ENCODE measurements around the gene MXRA8. TPM values are rescaled to one million over a fixed set of nuclear protein-coding genes. Genes with fewer than 3 reads are reported as not detected.

Gene MXRA8
- total RNA-seq, 2 donors from 2014 or later: 28.3 to 29.2 TPM

GRCh38 chr1:1303736-1304135 lies 54.6 kb downstream of the MXRA8 start:
- Mint-ChIP-seq H3K9me3 (no peaks in the 10 kb centered on the region), H3K27me3 (ENCODE audit: insufficient read depth) (no peaks in the 10 kb centered on the region), H3K27ac (no peak overlapping the region), H3K4me3 (no peak overlapping the region), H3K36me3 (ENCODE audit: low read depth) (no peaks in the 10 kb centered on the region), H3K4me1 (peaks cover 15% of the 10 kb centered on the region)
- H3K36me3 ChIP-seq (ENCODE audit: control insufficient read depth, insufficient read depth, low read length): no peaks in the 10 kb centered on the region
- peak overlapping the region; percentile 76 for H3K27ac ChIP-seq (ENCODE audit: low read depth, low read length)
- H3K9me3 ChIP-seq (ENCODE audit: control insufficient read depth, low read length): no peaks in the 10 kb centered on the region
- H3K27me3 ChIP-seq (ENCODE audit: control insufficient read depth, insufficient read depth, low read length, poor library complexity, severe bottlenecking): no peaks in the 10 kb centered on the region
- 93% methylated on average over 13 of the region's 13 CpGs; no CpG with 5 or more reads in 1 of the 2 experiments for WGBS, 2 experiments (ENCODE audit: insufficient coverage in 1 of 2, insufficient read length in 1 of 2)
- H3K4me3 ChIP-seq (ENCODE audit: low read length): no peak overlapping the region
- TF ChIP-seq, protein P1, sequence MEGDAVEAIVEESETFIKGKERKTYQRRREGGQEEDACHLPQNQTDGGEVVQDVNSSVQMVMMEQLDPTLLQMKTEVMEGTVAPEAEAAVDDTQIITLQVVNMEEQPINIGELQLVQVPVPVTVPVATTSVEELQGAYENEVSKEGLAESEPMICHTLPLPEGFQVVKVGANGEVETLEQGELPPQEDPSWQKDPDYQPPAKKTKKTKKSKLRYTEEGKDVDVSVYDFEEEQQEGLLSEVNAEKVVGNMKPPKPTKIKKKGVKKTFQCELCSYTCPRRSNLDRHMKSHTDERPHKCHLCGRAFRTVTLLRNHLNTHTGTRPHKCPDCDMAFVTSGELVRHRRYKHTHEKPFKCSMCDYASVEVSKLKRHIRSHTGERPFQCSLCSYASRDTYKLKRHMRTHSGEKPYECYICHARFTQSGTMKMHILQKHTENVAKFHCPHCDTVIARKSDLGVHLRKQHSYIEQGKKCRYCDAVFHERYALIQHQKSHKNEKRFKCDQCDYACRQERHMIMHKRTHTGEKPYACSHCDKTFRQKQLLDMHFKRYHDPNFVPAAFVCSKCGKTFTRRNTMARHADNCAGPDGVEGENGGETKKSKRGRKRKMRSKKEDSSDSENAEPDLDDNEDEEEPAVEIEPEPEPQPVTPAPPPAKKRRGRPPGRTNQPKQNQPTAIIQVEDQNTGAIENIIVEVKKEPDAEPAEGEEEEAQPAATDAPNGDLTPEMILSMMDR (conservative IDR thresholded peaks at IDR 0.05): no peak
- DNase-seq: no peak
- H3K9ac ChIP-seq (ENCODE audit: extremely low read depth, low read length, poor library complexity, severe bottlenecking): no peak overlapping the region
- peaks cover 20% of the 10 kb centered on the region for H3K4me1 ChIP-seq (ENCODE audit: control insufficient read depth, insufficient read depth, low read length)

GRCh38 chr1:1302951-1303509 lies 55.3 kb downstream of the MXRA8 start:
- Mint-ChIP-seq H3K9me3 (no peaks in the 10 kb centered on the region), H3K4me1 (peaks cover 15% of the 10 kb centered on the region), H3K4me3 (no peak overlapping the region), H3K27ac (no peak overlapping the region), H3K27me3 (ENCODE audit: insufficient read depth) (no peaks in the 10 kb centered on the region), H3K36me3 (ENCODE audit: low read depth) (no peaks in the 10 kb centered on the region)
- Histone ChIP-seq H3K36me3 (ENCODE audit: control insufficient read depth, insufficient read depth, low read length) (no peaks in the 10 kb centered on the region), H3K27ac (ENCODE audit: low read depth, low read length) (no peak overlapping the region), H3K9me3 (ENCODE audit: control insufficient read depth, low read length) (no peaks in the 10 kb centered on the region), H3K9ac (ENCODE audit: extremely low read depth, low read length, poor library complexity, severe bottlenecking) (no peak overlapping the region), H3K27me3 (ENCODE audit: control insufficient read depth, insufficient read depth, low read length, poor library complexity, severe bottlenecking) (no peaks in the 10 kb centered on the region), H3K4me3 (ENCODE audit: low read length) (no peak overlapping the region), H3K4me1 (ENCODE audit: control insufficient read depth, insufficient read depth, low read length) (peaks cover 20% of the 10 kb centered on the region)
- DNase-seq: no peak
- 91 to 94% methylated on average over 18 to 31 of the region's 31 CpGs for WGBS, 2 experiments (ENCODE audit: insufficient coverage in 1 of 2, insufficient read length in 1 of 2)
- TF ChIP-seq, protein P1 (conservative IDR thresholded peaks at IDR 0.05): no peak

Small RNA genes lying within 50 kb of the gene (microRNA-seq; reads per million reads assigned to microRNA genes)
- gene MIR6727 (ENCODE audit: borderline microRNAs expressed) (not detected), gene MIR6808 (ENCODE audit: borderline microRNAs expressed) (0.44 reads per million)

Other genes starting within 250 kb of the MXRA8 start
- 10 to 100 TPM; 23.1 to 29.5 TPM for gene C1orf159, start 242.5 kb downstream of the MXRA8 start, total RNA-seq
- gene TTLL10, start 184.7 kb downstream of the MXRA8 start, total RNA-seq: 1 to 10 TPM in 1 of 2 donors, under 1 TPM in 1; 0.93 to 1.2 TPM
- 1 to 10 TPM in 1 of 2 donors, under 1 TPM in 1; 0.95 to 1.7 TPM for gene TNFRSF18, start 152.0 kb downstream of the MXRA8 start, total RNA-seq
- under 1 TPM in 1 of 2 donors, not detected in 1; 0.20 TPM for gene TNFRSF4, start 144.4 kb downstream of the MXRA8 start, total RNA-seq
- gene SDF4, start 126.6 kb downstream of the MXRA8 start, total RNA-seq: 10 to 100 TPM; 85.9 to 95.6 TPM
- 10 to 100 TPM; 24.8 to 31.5 TPM for gene B3GALT6, start 126.3 kb downstream of the MXRA8 start, total RNA-seq
- 10 to 100 TPM in 1 of 2 donors, 1 to 10 TPM in 1; 8.1 to 13.5 TPM for gene C1QTNF12, start 111.8 kb downstream of the MXRA8 start, total RNA-seq
- 10 to 100 TPM; 69.9 to 72.7 TPM for gene UBE2J2, start 84.7 kb downstream of the MXRA8 start, total RNA-seq
- gene SCNN1D, start 78.1 kb downstream of the MXRA8 start, total RNA-seq: 1 to 10 TPM; 5.4 TPM
- gene ACAP3, start 50.6 kb downstream of the MXRA8 start, total RNA-seq: 10 to 100 TPM; 36.8 to 43.5 TPM
- 10 to 100 TPM; 21.7 to 23.8 TPM for gene PUSL1, start 50.0 kb downstream of the MXRA8 start, total RNA-seq
- 100 to 1,000 TPM; 146 to 153 TPM for gene INTS11, start 33.9 kb downstream of the MXRA8 start, total RNA-seq
- gene CPTP, start 33.8 kb downstream of the MXRA8 start, total RNA-seq: 10 to 100 TPM; 12.0 to 13.6 TPM
- under 1 TPM; 0.09 to 0.35 TPM for gene TAS1R3, start 27.3 kb downstream of the MXRA8 start, total RNA-seq
- 10 to 100 TPM; 71.9 to 73.3 TPM for gene DVL1, start 9.1 kb downstream of the MXRA8 start, total RNA-seq
- 100 to 1,000 TPM; 159 to 162 TPM for gene AURKAIP1, start 16.7 kb upstream of the MXRA8 start, total RNA-seq
- gene CCNL2, start 40.8 kb upstream of the MXRA8 start, total RNA-seq: 100 to 1,000 TPM; 187 to 244 TPM
- 100 to 1,000 TPM; 109 to 129 TPM for gene MRPL20, start 48.7 kb upstream of the MXRA8 start, total RNA-seq
- gene ANKRD65, start 62.7 kb upstream of the MXRA8 start, total RNA-seq: 1 to 10 TPM; 1.6 TPM
- 10 to 100 TPM; 12.7 to 17.4 TPM for gene VWA1, start 77.1 kb upstream of the MXRA8 start, total RNA-seq
- gene ATAD3C, start 91.1 kb upstream of the MXRA8 start, total RNA-seq: under 1 TPM; 0.55 TPM
- gene ATAD3B, start 113.2 kb upstream of the MXRA8 start, total RNA-seq: 10 to 100 TPM; 41.8 to 47.4 TPM
- 10 to 100 TPM; 42.8 to 47.6 TPM for gene ATAD3A, start 153.6 kb upstream of the MXRA8 start, total RNA-seq
- 1 to 10 TPM; 6.4 to 6.9 TPM for gene TMEM240, start 182.1 kb upstream of the MXRA8 start, total RNA-seq
- gene SSU72, start 216.3 kb upstream of the MXRA8 start, total RNA-seq: 100 to 1,000 TPM; 133 to 138 TPM
- gene FNDC10, start 241.6 kb upstream of the MXRA8 start, total RNA-seq: 10 to 100 TPM; 10.4 to 10.8 TPM

Data from endodermal cell (in vitro differentiated cells).